K562 (cell line): ENCODE results near the gene GPR107. TPM values are rescaled to one million over a fixed set of nuclear protein-coding genes. Genes with fewer than 3 reads are reported as not detected.

Experiments
- ATAC-seq: fragments of 200-7000 bp; cut with Tn5 transposase; 3 replicates; pipeline ENCODE4 v1.9.1; 2020; ENCODE audit warnings: moderate library complexity
- BruUV-seq: library from RNA; stranded (reverse); fragments of 400-500 nt; replicated peaks from 2 replicates; lab custom pipeline; 2021; lab: Mats Ljungman, UMichigan
- CTCF ChIA-PET: fragments of 300-600 bp; formaldehyde crosslinking; extraction: SDS; loops from one replicate; lab custom pipeline; 2021; ENCODE audit warnings: low intra/inter-chr PET ratio; lab: Yijun Ruan, JAX
- POLR2A ChIA-PET: fragments of 300-600, 350-650 bp; sonication (Branson Sonifier 250); formaldehyde crosslinking; extraction: SDS; loops from one replicate; lab custom pipeline; 2021; ENCODE audit warnings: antibody characterized with exemption, inconsistent platforms; lab: Yijun Ruan, JAX
- DNase-seq, 4 experiments: peaks; one replicate each; pipeline versions ENCODE4 v3.0.0 to v3.0.0-alpha.2; 2011 to 2018; ENCODE audit warnings: low spot score in 3 of 4, mixed read lengths in 3 of 4; ENCODE audit errors: extremely low read depth in 1 of 4
- FAIRE-seq: peaks from 2 replicates; lab custom pipeline; 2011; peaks lifted over from hg19 to GRCh38; lab: Jason Lieb, UNC
- H2AFZ ChIP-seq: 2 replicates; pipeline ENCODE4 v1.6.0; 2011; ENCODE audit warnings: low read depth, low read length, control low read depth, inconsistent platforms
- H3K27ac ChIP-seq: fragments of 200-600 bp; 3 replicates; pipeline ENCODE4 v1.8.0; 2011; ENCODE audit warnings: low read depth, mild to moderate bottlenecking, control low read depth, inconsistent platforms, low read length, moderate library complexity, mixed read lengths; ENCODE audit errors: extremely low read depth
- H3K27me3 ChIP-seq, 2 experiments: fragments of 300-600 bp in 1 of 2; 2 replicates in 1 of 2; 3 replicates in 1 of 2; pipeline versions ENCODE4 v1.6.0 to v1.8.0; 2011; ENCODE audit warnings: inconsistent platforms in 2 of 2, low read length in 2 of 2, mild to moderate bottlenecking in 1 of 2, mixed read lengths in 1 of 2, moderate library complexity in 1 of 2; ENCODE audit not compliant: control insufficient read depth in 2 of 2, insufficient read depth in 2 of 2
- H3K36me3 ChIP-seq: fragments of 300-600 bp; 3 replicates; pipeline ENCODE4 v1.8.0; 2011; ENCODE audit warnings: mild to moderate bottlenecking, low read length, inconsistent platforms; ENCODE audit not compliant: control insufficient read depth, insufficient read depth
- H3K4me1 ChIP-seq, 2 experiments: fragments of 200-600 bp in 1 of 2; replicated peaks in 1 of 2; 2 replicates in 1 of 2; 3 replicates in 1 of 2; pipeline versions ENCODE4 v1.5.1 to v1.8.0; 2011; ENCODE audit warnings: inconsistent platforms in 2 of 2, low read length in 2 of 2, mild to moderate bottlenecking in 1 of 2, mixed read lengths in 1 of 2, moderate library complexity in 1 of 2; ENCODE audit not compliant: control insufficient read depth in 2 of 2, insufficient read depth in 2 of 2
- H3K4me2 ChIP-seq: 2 replicates; pipeline ENCODE4 v1.6.1; 2011; ENCODE audit warnings: low read length, control low read depth, inconsistent platforms, mixed read lengths; ENCODE audit not compliant: insufficient read depth
- H3K4me3 ChIP-seq: fragments of 200-600 bp; sonication (generic), shearing (Covaris generic); 2 replicates; pipeline ENCODE4 v1.5.1; 2016; ENCODE audit warnings: control low read depth, inconsistent platforms
- H3K79me2 ChIP-seq: fragments of 200-600 bp; 3 replicates; pipeline ENCODE4 v1.8.0; 2011; ENCODE audit warnings: low read length, inconsistent platforms; ENCODE audit not compliant: control insufficient read depth, insufficient read depth
- H3K9ac ChIP-seq, 2 experiments: 2 replicates each; pipeline versions ENCODE4 v1.6.0 to v1.6.1; 2011; ENCODE audit warnings: low read depth in 2 of 2, low read length in 2 of 2, control low read depth in 1 of 2, inconsistent platforms in 1 of 2, mild to moderate bottlenecking in 1 of 2, mixed read lengths in 1 of 2; ENCODE audit not compliant: insufficient read depth in 1 of 2
- H3K9me1 ChIP-seq: one replicate; pipeline ENCODE4 v1.6.0; 2011; ENCODE audit warnings: inconsistent platforms, mild to moderate bottlenecking, low read length, moderate library complexity; ENCODE audit not compliant: control insufficient read depth, insufficient read depth
- H3K9me3 ChIP-seq: replicated peaks from 2 replicates; pipeline ENCODE4 v1.5.1; 2011; ENCODE audit warnings: low read depth, low read length, inconsistent platforms; ENCODE audit not compliant: control insufficient read depth, insufficient read depth
- H4K20me1 ChIP-seq: replicated peaks from 2 replicates; pipeline ENCODE4 v1.6.1; 2011; ENCODE audit warnings: low read length, inconsistent platforms, mixed read lengths; ENCODE audit not compliant: control insufficient read depth, insufficient read depth
- CTCF ChIP-seq, 3 experiments: IDR thresholded peaks in 2 of 3; conservative IDR thresholded peaks in 1 of 3; 2 replicates each; pipeline ENCODE4 v1.5.1; 2011 to 2012; ENCODE audit warnings: low read length in 3 of 3, mild to moderate bottlenecking in 3 of 3, control low read depth in 2 of 3, improper control_type of control experiment in 1 of 3, inconsistent platforms in 1 of 3, low read depth in 1 of 3, mixed read lengths in 1 of 3, moderate library complexity in 1 of 3; ENCODE audit not compliant: insufficient read depth in 2 of 3
- HMG20A ChIP-seq: fragments of 450-650 bp; formaldehyde crosslinking; conservative IDR thresholded peaks from 2 replicates; pipeline ENCODE4 v1.4.0; 2020; ENCODE audit warnings: mild to moderate bottlenecking, mixed read lengths
- WGBS: fragments of 100-300 bp; shearing (Covaris generic); methylation state at CpG from one replicate; pipeline ENCODE4 v1.1.6; 2016; ENCODE audit warnings: low coverage, mixed read lengths; ENCODE audit not compliant: insufficient coverage; ENCODE audit errors: missing lambda C conversion rate; 5-methylcytosine and 5-hydroxymethylcytosine counted together
- in situ Hi-C: fragments of 300-500 bp; cut with MboI; formaldehyde crosslinking; loops from 4 replicates; pipeline ENCODE4 v1.15.0; 2018; ENCODE audit warnings: inconsistent platforms, mixed read lengths
- intact Hi-C: fragments of 100-400 bp; cut with micrococcal nuclease; formaldehyde crosslinking; loops from 2 replicates; pipeline ENCODE4 v1.14.2; 2022
- polyA plus RNA-seq, 8 experiments: library from polyadenylated mRNA; depleted of rRNA in 4 of 8; stranded (reverse) in 5 of 8; unstranded in 3 of 8; fragments of >200 nt; fragmentation: Nextera tagmentation in 2 of 8; fragmentation: Illumina TruSeq in 1 of 8; extraction: Ambion mirVana in 2 of 8; extraction: Trizol in 1 of 8; gene quantifications; 2 replicates each; pipeline versions ENCODE4 v1.2.1 to v1.2.3, GENCODE V29; 2011 to 2014; ENCODE audit warnings: inconsistent platforms in 1 of 8, missing spikeins in 1 of 8
- total RNA-seq, 7 experiments: library from RNA; depleted of rRNA in 6 of 7; stranded (reverse); fragments of >200 nt in 6 of 7; fragmentation: Illumina TruSeq in 2 of 7; extraction: Trizol in 2 of 7; gene quantifications; 2 replicates each; pipeline versions ENCODE4 v1.2.1 to v1.2.3, GENCODE V29; 2011 to 2021; ENCODE audit warnings: low replicate concordance in 1 of 7

The GPR107 gene
- total and polyA plus RNA-seq, 9 of the 15 experiments (the other 6 are each of a cell fraction or from before 2014, with no cell fraction given), result 3.2 to 34.6 (median 14.4) TPM

GRCh38 chr9:130039528-130040147 is 14.1 kb upstream of the GPR107 start:
- WGBS, result 60% methylated on average over 5 of the region's 6 CpGs
- H3K36me3 ChIP-seq, result no peaks in the 10 kb centered on the region
- H3K9me3 ChIP-seq, result no peaks in the 10 kb centered on the region
- H3K4me1 ChIP-seq, result peaks cover 13 to 30% of the 10 kb centered on the region in 2 experiments
- H3K27ac ChIP-seq, result no peak overlapping the region
- no peaks in the 10 kb centered on the region for H3K9me1 ChIP-seq
- POLR2A ChIA-PET, result interaction anchor here (0.7 to 1.1 kb wide), 5 partner anchors 11 to 284 kb away, joined by 3 to 4 read pairs (median 4); no protein-coding TSS in a partner anchor
- no peaks in the 10 kb centered on the region; the same call in 1 of the 2 replicates for H4K20me1 ChIP-seq
- H2AFZ ChIP-seq, result no peak overlapping the region
- H3K79me2 ChIP-seq, result no peaks in the 10 kb centered on the region; the same call in 2 of the 3 replicates
- peaks cover 5 to 12% of the 10 kb centered on the region in 2 experiments; a peak in 3 of 5 replicates for H3K27me3 ChIP-seq
- no peak for TF ChIP-seq HMG20A (CRISPR knock-in tag)
- peak in 1 of 3 experiments; percentile 13; a peak in 2 of 6 replicates for TF ChIP-seq CTCF (IDR thresholded peaks at IDR 0.05 in 2 of 3, conservative IDR thresholded peaks at IDR 0.05 in 1 of 3; ENCODE audit: insufficient read depth in 2 of 3, low read depth in 1 of 3, low read length in 3 of 3)
- no TSS peak for BruUV-seq
- no peak for DNase-seq
- ATAC-seq, result no peak
- FAIRE-seq, result peak; percentile 67
- intact Hi-C loops, result no loop called here
- in situ Hi-C loops, result no loop called here
- no peak overlapping the region for H3K9ac ChIP-seq
- H3K4me2 ChIP-seq, result no peak overlapping the region
- H3K4me3 ChIP-seq, result no peak overlapping the region
- CTCF ChIA-PET, result no interaction called here
